AG08395 (cell line): ENCODE measurements around the gene LHFPL6.
"Not testable (repeated sequence)": the region's sequence is repeated elsewhere in the genome, so short reads cannot be mapped to it uniquely, and the experiment has no call there.

Source experiments
- DNase-seq: peaks from one replicate; pipeline ENCODE4 v3.0.0; 2012; ENCODE audit warnings: mixed read lengths, low spot score

Gene LHFPL6

DNA sequence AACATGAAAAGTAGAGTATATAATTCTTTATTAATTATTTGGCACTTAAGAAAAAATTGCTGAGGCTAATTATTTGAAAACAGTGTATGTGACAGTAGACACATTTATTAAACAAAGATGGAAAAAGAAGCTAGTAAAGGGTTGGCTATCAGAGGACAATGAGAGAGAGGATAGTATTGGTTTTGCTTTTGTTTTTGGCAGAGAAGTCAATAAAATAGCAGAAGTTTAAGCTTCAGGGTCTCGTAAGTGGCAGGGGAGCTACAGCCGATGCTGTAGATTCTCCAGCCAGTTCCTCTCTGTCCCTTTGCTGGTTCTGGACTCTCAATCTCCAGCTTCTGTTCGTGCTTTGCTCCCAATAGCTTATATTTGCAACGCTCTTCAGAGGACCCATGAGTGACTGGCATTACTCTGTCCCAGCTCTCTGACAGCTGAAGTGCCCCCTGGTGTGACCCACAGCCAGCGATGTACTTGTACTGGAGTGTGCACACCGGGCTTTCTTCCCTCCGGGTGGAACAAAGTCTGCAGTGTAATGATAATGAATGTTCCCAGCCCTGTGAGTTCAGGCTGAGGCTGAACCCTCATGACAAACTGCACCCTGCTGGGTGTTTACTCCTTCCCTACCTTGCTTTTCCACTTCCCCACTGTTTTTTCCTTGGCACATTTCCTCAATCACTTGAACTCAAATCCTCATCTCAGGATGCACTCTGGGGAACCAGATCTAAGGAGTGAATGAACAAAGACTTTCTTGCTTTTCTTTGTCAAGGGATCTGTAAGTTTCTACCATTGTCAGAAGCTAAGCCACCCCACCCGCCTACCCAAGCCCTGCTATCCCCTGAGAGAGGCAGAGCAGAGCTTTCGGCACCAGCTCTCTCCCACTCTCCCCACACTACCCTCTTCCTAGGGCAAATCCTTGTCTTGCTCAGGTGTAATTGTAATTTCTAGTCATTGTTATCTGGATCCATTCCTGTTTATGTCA is 254.8 kb downstream of the LHFPL6 start:
- DNase-seq, result no peak

- DNase-seq, result no peak
Observed at GRCh38 chr13:39345982-39346381, 257.0 kb downstream of the LHFPL6 start.

DNA sequence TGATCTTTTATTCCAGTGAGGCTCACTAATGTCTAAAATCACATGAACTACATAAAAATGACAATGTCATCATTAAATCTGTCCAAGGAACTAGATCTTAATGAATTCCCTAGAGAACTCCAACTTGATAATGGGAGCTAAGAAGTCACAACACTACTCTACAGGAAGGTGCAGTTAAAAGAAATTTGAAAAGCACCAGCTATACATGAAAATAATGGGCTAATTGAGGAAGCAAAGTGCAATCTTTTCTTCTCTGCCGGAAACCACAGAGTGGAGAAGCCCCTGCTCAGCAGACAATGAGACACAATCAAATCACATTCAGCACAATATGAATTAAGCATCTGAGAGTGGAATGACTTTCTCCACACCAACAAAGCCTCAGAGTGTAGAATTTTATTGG is 261.7 kb downstream of the LHFPL6 start:
- DNase-seq, result no peak

DNA sequence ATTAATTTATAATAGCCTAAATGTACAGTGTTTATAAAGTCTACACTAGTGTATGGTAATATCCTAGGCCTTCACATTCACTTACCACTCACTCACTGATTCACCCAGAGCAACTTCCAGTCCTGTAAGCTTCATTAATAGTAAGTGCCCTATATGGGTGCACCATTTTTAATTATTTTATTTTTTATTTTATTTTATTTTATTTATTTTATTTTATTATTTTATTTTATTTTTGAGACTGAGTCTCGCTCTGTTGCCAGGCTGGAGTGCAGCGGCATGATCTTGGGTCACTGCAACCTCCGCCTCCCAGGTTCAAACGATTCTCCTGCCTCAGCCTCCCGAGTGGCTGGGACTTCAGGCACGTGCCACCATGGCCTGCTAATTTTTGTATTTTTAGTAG is 264.9 kb downstream of the LHFPL6 start:
- DNase-seq, result not testable (repeated sequence)

- no peak for DNase-seq
Observed at GRCh38 chr13:39336937-39337336, 266.1 kb downstream of the LHFPL6 start.

- no peak for DNase-seq
Observed at GRCh38 chr13:39336207-39336606, 266.8 kb downstream of the LHFPL6 start.

GRCh38 chr13:39335721-39336120 is 267.3 kb downstream of the LHFPL6 start:
- DNase-seq, result no peak

GRCh38 chr13:39330504-39330903 is 272.5 kb downstream of the LHFPL6 start:
- DNase-seq, result no peak

GRCh38 chr13:39329182-39329639 is 273.8 kb downstream of the LHFPL6 start:
- no peak for DNase-seq

DNA sequence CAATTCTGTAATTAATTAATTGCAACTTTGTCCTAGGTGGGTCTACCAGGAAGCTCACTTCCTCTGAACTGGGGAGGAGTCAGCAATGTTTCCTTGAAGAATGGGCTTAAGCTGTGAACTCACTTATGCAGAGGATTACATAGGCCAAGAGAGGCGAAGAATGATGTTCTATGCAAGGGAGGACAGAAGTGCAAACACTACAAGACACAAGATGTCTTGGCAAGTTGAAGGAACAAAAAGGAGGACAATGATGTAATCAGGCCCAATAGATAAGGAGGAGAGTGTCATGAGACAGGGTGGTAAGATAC is 275.9 kb downstream of the LHFPL6 start:
- DNase-seq, result no peak

GRCh38 chr13:39326469-39327171 is 276.4 kb downstream of the LHFPL6 start:
- no peak for DNase-seq

GRCh38 chr13:39324806-39325311 is 278.1 kb downstream of the LHFPL6 start:
- no peak for DNase-seq

GRCh38 chr13:39322836-39323585 is 280.0 kb downstream of the LHFPL6 start:
- DNase-seq, result no peak

- no peak for DNase-seq
Observed at GRCh38 chr13:39321574-39321973, 281.4 kb downstream of the LHFPL6 start.

DNA sequence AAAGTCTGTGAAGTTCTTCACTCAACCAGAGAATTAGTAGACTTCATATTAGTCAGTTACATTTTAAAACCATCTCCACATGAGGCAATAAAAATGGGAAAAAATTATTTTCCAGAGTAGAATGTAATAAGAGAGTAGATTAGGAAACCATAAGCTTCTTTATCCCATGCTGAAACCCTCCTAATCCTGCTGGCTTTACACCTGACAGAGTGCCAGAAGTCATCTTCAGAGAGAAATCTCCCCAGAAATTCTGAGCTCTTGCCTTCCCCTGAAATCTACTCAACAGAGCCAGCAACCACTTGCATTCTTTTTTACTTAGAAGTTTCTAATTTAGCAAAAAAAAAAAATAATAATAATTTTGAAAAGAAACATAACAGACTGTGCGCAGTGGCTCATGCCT is 284.8 kb downstream of the LHFPL6 start:
- no peak for DNase-seq

GRCh38 chr13:39317291-39317690 is 285.7 kb downstream of the LHFPL6 start:
- peak; percentile 50 for DNase-seq

DNA sequence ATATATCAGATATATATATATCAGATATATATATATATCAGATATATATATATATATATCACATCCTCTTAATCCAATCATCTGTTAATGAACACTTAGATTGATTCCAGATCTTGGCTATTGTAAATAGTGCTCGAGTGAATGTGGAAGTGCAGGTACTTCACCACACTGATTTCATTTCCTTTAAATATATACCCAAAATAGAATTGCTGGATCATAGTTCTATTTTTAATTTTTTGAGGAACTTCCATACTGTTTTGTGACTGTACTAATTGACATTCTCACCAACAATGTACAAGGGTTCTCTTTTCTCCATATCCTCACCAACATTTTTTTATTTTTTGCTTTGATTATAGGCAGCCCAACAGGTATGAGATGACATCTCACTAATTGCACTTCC is 287.2 kb downstream of the LHFPL6 start:
- no peak for DNase-seq

DNA sequence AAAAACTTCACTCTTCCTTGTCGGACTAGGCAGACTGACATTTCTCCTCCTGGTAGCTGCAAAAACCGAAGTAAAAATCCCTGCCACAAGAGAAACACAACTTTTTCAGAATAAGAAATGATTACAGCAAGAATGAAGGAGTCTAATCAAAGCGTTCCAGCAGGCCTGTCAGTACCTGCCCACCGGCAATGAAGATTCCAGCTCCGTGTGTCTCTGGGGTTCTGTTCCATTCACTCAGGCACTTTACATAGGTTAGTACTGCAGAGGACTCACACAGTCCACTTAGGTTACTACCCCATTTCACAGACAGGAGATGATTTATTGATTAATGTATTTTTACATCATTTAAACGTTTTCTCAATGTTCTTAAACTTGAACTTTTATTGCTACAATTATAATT is 289.3 kb downstream of the LHFPL6 start:
- no peak for DNase-seq

GRCh38 chr13:39312596-39312995 is 290.4 kb downstream of the LHFPL6 start:
- no peak for DNase-seq

DNA sequence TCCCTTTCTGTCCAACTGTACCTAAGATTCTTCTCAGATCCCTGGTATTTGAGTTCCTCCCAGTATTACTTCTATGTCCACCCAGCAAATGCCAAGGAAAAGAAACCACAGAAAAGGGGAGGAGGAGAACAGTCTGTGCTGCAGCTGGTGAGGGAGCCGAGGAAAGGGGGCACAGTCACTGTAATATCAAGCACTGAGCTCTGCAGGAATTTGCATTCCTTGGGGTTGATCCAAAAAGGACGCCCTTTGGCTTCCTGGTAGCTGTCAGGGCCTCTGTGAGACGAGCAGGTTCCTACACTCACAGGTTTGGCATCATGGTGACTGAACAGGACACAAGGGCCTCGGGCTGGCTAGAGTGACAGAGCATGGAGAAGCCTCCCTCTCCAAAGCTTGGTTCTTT is 291.4 kb downstream of the LHFPL6 start:
- DNase-seq, result peak; percentile 17

- DNase-seq, result no peak
Observed at GRCh38 chr13:39310961-39311360, 292.0 kb downstream of the LHFPL6 start.
